Lower lobe of right lung (tissue), 2 donors: ENCODE results near the gene MRC1. TPM values are rescaled to one million over a fixed set of nuclear protein-coding genes. Genes with fewer than 3 reads are reported as not detected.
A peak's percentile ranks its signal among the peaks of the same experiment; 100 is the strongest.

Experiments
- ATAC-seq, 2 donors: fragments of 200-7000 bp; cut with Tn5 transposase; one replicate each; pipeline ENCODE4 v1.9.1; 2020 to 2022; ENCODE audit warnings: mild to moderate bottlenecking in 2 of 2, moderate library complexity in 2 of 2
- DNase-seq: peaks from one replicate; pipeline ENCODE4 v3.0.0-alpha.2; 2020
- H3K27ac ChIP-seq: fragments of 200-600 bp; one replicate; pipeline ENCODE4 v1.8.0; 2022
- H3K27me3 ChIP-seq: fragments of 200-600 bp; one replicate; pipeline ENCODE4 v1.8.0; 2022; ENCODE audit warnings: low read depth
- H3K36me3 ChIP-seq: fragments of 200-600 bp; one replicate; pipeline ENCODE4 v1.8.0; 2022; ENCODE audit warnings: mild to moderate bottlenecking
- H3K4me1 ChIP-seq: fragments of 200-600 bp; one replicate; pipeline ENCODE4 v1.8.0; 2022
- H3K4me3 ChIP-seq: fragments of 200-600 bp; one replicate; pipeline ENCODE4 v1.8.0; 2022; ENCODE audit warnings: mild to moderate bottlenecking
- H3K9me3 ChIP-seq: fragments of 200-600 bp; one replicate; pipeline ENCODE4 v1.8.0; 2022
- intact Hi-C: fragments of 100-400 bp; cut with DNase I; formaldehyde crosslinking; loops from one replicate; pipeline ENCODE4 v1.11.0; 2022
- microRNA-seq: library from miRNA; unstranded; fragments of <30 nt; microRNA quantifications from one replicate; pipeline ENCODE4 v1.2.0, GENCODE V29; 2020; ENCODE audit warnings: borderline number of aligned reads
- total RNA-seq: library from RNA; stranded (reverse); fragmentation: NEBNext Ultra II Directional; extraction: Animal tissue kit (Norgen Biotek cat#: 25700); gene quantifications from one replicate; pipeline ENCODE4 v1.2.1, GENCODE V29; 2021
- TF ChIP-seq, protein P1 (sequence below): fragments of 200-600 bp; IDR thresholded peaks from one replicate; pipeline ENCODE4 v1.8.0; 2022; ENCODE audit warnings: antibody characterized with exemption, mild to moderate bottlenecking
- donor health status: DM: no; HTN: yes; CAD: no; lungs with severe emphysema.

Gene MRC1
- total RNA-seq, 1 donor from 2014 or later = 529 TPM

DNA sequence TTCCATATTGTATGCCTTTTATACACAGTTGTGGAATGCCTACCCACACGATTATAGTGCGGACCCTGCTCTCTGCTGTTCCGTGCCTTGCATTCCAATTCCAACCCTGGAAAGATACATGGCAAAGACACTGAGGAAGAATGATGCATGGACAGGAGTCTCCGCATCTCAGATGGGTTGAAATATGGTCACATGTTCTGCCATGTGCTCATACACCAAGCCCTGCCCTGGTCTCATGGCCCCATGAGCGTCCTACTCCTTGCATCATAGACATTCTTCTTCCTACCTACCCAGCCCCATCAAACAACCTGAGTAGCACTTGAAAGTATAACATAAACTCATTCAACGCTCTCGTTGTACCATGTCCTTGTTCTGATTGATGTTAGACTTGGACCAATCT is 148.9 kb downstream of the MRC1 start:
- DNase-seq (no peak), ATAC-seq (no peak)
- no peak overlapping the region for H3K4me3 ChIP-seq
- no peaks in the 10 kb centered on the region for H3K4me1 ChIP-seq
- no peak overlapping the region for H3K27ac ChIP-seq
- TF ChIP-seq, protein P1, sequence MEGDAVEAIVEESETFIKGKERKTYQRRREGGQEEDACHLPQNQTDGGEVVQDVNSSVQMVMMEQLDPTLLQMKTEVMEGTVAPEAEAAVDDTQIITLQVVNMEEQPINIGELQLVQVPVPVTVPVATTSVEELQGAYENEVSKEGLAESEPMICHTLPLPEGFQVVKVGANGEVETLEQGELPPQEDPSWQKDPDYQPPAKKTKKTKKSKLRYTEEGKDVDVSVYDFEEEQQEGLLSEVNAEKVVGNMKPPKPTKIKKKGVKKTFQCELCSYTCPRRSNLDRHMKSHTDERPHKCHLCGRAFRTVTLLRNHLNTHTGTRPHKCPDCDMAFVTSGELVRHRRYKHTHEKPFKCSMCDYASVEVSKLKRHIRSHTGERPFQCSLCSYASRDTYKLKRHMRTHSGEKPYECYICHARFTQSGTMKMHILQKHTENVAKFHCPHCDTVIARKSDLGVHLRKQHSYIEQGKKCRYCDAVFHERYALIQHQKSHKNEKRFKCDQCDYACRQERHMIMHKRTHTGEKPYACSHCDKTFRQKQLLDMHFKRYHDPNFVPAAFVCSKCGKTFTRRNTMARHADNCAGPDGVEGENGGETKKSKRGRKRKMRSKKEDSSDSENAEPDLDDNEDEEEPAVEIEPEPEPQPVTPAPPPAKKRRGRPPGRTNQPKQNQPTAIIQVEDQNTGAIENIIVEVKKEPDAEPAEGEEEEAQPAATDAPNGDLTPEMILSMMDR = no peak
- intact Hi-C loops = no loop called here
- no peaks in the 10 kb centered on the region for H3K9me3 ChIP-seq
- no peaks in the 10 kb centered on the region for H3K36me3 ChIP-seq
- H3K27me3 ChIP-seq = no peaks in the 10 kb centered on the region

GRCh38 chr10:17959870-17960269 is 150.7 kb downstream of the MRC1 start:
- Histone ChIP-seq H3K9me3 (no peaks in the 10 kb centered on the region), H3K27ac (no peak overlapping the region), H3K4me3 (no peak overlapping the region), H3K36me3 (no peaks in the 10 kb centered on the region), H3K4me1 (no peaks in the 10 kb centered on the region), H3K27me3 (no peaks in the 10 kb centered on the region)
- intact Hi-C loops = no loop called here
- DNase-seq (no peak), ATAC-seq (no peak)
- TF ChIP-seq, protein P1 = no peak

Small RNAs within 50 kb of the gene (microRNA-seq; reads per million reads assigned to microRNA genes)
- 66.9 reads per million, percentile 43 among the genes with 10 or more reads in this experiment for gene MIR511

Other genes with a start within 250 kb of the MRC1 start
- gene HACD1, start 192.0 kb upstream of the MRC1 start, total RNA-seq = 20.4 TPM
- gene STAM, start 165.2 kb upstream of the MRC1 start, total RNA-seq = 30.3 TPM
- 5.9 TPM for gene TMEM236, start 57.1 kb upstream of the MRC1 start, total RNA-seq
- 0.41 TPM for gene SLC39A12, start 142.6 kb downstream of the MRC1 start, total RNA-seq